LNCAP (cell line): Measurements from ENCODE around the gene BCL6B.

Experiments used
- CTCF ChIP-seq: fragments of 450-650 bp; IDR thresholded peaks from 2 replicates; pipeline ENCODE4 v1.5.1; 2017; ENCODE audit warnings: mild to moderate bottlenecking

The BCL6B gene

DNA sequence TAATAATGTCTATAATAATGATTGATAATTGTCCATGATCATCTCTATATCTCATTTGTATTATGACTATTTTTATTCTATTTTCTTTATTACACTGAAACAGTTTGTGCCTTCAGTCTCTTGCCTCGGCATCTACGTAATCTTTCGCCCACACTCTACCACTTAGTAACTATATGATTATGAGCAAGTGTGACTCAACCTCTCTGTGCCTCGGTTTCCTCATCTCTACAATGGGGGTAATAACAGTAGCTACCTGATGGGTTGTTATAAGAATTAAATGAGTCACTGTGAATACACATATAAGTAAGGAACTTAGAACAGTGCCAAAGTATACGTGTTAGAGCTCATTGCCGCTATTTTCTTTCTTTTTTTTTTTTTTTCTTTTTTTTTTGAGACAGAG lies 24.7 kb downstream of the BCL6B start:
- no peak for TF ChIP-seq CTCF

DNA sequence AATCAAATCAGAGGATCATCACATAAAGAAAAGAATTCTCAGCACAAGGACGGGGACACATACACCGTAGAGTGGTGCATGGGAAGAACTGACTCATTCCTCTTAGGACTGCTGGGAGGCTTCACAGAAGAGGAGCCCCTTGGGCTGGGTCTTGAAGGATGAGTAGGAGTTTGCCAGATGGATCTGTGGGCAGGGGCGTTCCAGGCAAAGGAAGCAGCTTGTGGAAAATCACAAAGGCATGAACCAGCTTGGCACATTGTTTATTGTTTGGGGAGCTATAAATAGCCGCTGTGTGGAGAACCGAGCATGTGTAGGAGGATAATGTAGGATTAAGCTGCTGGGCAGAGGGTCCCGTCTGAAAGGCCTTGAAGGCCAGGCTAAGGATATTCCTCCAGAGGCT lies 26.1 kb downstream of the BCL6B start:
- TF ChIP-seq CTCF = no peak

GRCh38 chr17:7056386-7056785 lies 33.5 kb downstream of the BCL6B start:
- no peak for TF ChIP-seq CTCF

GRCh38 chr17:7058831-7059447 lies 36.1 kb downstream of the BCL6B start:
- TF ChIP-seq CTCF = no peak

GRCh38 chr17:7060165-7060891 lies 37.5 kb downstream of the BCL6B start:
- TF ChIP-seq CTCF = no peak

DNA sequence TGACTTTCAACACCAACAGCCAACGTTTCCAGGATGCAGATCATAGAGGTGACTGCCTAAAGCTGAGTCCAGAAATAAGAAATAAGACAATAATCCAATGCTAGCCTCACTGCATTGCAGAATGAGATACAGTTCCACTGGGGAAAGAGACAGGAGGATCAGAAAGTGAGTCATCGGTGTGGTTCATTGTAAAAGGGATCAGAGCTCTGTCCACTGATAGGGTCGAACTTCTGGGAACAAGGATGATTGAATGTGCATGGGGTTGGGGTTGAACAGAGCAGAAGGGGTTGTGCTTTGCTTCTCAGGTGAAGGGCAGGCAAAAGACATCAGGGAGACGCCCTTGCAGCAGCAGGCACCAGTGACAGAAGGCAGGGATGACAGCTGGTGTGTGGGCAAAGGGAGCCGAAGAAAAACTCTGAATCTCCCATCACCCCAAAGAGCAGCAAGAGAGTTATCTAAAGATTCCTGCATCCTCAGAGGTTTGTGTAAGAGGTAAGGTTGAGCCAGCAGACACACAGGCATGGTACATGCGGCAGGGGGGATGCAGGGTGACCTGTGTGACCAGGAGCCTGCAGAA lies 40.8 kb downstream of the BCL6B start:
- TF ChIP-seq CTCF = no peak

DNA sequence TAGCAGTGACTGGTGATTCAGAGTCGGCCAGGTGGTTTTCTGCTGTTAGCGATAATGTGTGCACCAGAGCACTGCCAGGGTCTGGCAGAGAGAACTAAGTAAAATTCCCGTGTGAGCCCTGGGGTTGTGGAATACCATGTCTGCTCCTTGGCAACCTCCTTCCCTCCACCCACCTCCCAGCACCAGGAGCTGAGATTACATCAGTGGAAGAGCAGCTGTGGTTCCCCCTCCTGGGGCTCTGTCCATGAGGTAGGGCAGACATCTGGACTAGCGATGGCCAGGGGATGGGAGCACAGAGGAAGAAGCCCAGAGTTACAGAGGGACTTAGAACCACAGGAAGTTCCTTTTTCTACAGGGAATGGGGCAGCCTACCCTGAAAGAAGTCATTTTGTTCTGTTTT lies 41.4 kb downstream of the BCL6B start:
- TF ChIP-seq CTCF = no peak
